ENCODE results near the gene CRELD1. TPM values are rescaled to one million over a fixed set of nuclear protein-coding genes. Genes with fewer than 3 reads are reported as not detected.

Gene CRELD1
- polyA plus RNA-seq, 3 donors: 16.1 to 23.4 (median 19.2) TPM

DNA sequence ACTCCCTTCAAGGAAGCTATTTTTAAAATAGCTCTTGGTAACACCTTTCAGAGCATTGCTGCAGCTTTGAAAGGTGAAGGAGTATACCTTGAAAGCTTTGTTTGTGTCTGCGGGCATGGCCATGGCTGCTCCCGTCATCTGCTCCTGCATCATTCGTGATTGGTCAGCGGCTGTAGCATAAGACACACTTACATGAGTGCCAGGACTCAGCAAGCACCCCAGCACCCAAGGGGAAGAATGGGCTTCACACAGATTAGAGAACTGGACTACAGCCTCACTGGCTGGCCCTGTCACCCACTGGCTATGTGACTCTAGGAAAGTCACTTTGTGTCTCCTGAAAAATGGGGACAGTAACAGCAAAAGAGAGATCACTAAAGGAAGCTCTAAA lies 36.0 kb downstream of the CRELD1 start:
- peaks cover 80 to 95% of the 10 kb centered on the region in 2 donors for H3K36me3 Mint-ChIP-seq
- no peak overlapping the region for H3K27ac ChIP-seq (ENCODE audit: low read depth in 1 of 2, low read length in 2 of 2)
- H4K20me1 ChIP-seq (ENCODE audit: insufficient read depth, low read length): no peaks in the 10 kb centered on the region
- peaks cover 71 to 98% of the 10 kb centered on the region in 2 donors for H3K36me3 ChIP-seq (replicated peaks in 1 of 2; ENCODE audit: control insufficient read depth in 1 of 2, insufficient read depth in 2 of 2, low read length in 2 of 2)
- no peak for DNase-seq
- peaks cover 0 to 2% (median 0%) of the 10 kb centered on the region in 7 donors for H3K9me3 Mint-ChIP-seq
- H3K4me3 ChIP-seq (replicated peaks in 1 of 3; ENCODE audit: low read depth in 2 of 3, low read length in 3 of 3): no peak overlapping the region
- TF ChIP-seq, protein P1, sequence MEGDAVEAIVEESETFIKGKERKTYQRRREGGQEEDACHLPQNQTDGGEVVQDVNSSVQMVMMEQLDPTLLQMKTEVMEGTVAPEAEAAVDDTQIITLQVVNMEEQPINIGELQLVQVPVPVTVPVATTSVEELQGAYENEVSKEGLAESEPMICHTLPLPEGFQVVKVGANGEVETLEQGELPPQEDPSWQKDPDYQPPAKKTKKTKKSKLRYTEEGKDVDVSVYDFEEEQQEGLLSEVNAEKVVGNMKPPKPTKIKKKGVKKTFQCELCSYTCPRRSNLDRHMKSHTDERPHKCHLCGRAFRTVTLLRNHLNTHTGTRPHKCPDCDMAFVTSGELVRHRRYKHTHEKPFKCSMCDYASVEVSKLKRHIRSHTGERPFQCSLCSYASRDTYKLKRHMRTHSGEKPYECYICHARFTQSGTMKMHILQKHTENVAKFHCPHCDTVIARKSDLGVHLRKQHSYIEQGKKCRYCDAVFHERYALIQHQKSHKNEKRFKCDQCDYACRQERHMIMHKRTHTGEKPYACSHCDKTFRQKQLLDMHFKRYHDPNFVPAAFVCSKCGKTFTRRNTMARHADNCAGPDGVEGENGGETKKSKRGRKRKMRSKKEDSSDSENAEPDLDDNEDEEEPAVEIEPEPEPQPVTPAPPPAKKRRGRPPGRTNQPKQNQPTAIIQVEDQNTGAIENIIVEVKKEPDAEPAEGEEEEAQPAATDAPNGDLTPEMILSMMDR (IDR thresholded peaks at IDR 0.05): no peak
- H2AFZ ChIP-seq (ENCODE audit: insufficient read depth, low read depth, low read length, poor library complexity, severe bottlenecking): no peak overlapping the region
- no peak overlapping the region for H3K4me2 ChIP-seq (replicated peaks; ENCODE audit: extremely low read depth, low read length, poor library complexity, severe bottlenecking)
- H3K4me3 Mint-ChIP-seq: no peak overlapping the region
- H3K27me3 ChIP-seq (ENCODE audit: control insufficient read depth in 2 of 2, insufficient read depth in 2 of 2, low read length in 2 of 2): no peaks in the 10 kb centered on the region
- 96% methylated on average over 4 of the region's 4 CpGs for WGBS (ENCODE audit: insufficient coverage)
- intact Hi-C loops (cut with micrococcal nuclease): loop anchor here in 1 of 2 donors (10.0 kb wide), 1 partner anchor 55 kb away; the partner anchor contains the start of gene FANCD2
- H3K27me3 Mint-ChIP-seq (ENCODE audit: low read depth in 3 of 3): peaks cover 0 to 2% (median 0%) of the 10 kb centered on the region in 3 donors
- no peaks in the 10 kb centered on the region for H3K9me3 ChIP-seq (replicated peaks in 1 of 2; ENCODE audit: control insufficient read depth in 1 of 2, insufficient read depth in 1 of 2, low read length in 2 of 2)
- no peaks in the 10 kb centered on the region for H3K4me1 Mint-ChIP-seq
- H3K9ac ChIP-seq (ENCODE audit: insufficient read depth, low read length, poor library complexity, severe bottlenecking): no peak overlapping the region
- no peaks in the 10 kb centered on the region for H3K79me2 ChIP-seq (ENCODE audit: insufficient read depth, low read length)
- no peaks in the 10 kb centered on the region for H3K4me1 ChIP-seq (ENCODE audit: control insufficient read depth in 1 of 2, insufficient read depth in 2 of 2, low read length in 2 of 2)
- peak overlapping the region in 1 of 7 donors; percentile 50 for H3K27ac Mint-ChIP-seq

DNA sequence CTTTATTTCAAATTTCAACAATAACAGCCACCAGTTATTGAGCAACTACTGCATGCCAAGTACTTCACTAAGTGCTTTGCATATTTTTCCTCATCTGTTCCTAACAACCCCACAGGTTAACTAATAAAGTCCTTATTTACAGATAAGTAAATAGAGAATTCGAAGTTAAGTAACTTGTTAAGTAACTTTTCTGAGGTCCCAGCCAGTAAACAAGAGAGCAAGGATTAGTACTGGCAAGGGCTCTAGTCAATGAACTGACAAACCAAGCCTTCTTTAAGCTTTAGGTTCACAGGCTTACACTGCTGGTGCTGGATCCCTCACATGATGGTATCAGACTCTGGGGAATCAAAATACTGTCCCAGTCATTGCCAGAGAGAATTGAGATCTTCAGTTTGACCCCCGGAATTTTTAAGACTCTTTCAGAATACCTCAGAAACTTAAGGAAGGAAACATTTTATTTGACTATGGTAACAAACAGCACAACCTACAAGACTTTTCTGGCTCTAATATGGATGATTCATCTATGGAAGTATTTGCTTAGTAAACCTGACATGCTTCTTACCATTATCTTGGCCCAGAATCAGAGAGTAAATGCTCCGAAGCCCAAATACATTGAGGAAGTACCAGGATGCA lies 36.5 kb downstream of the CRELD1 start:
- no peaks in the 10 kb centered on the region for H3K27me3 ChIP-seq (ENCODE audit: control insufficient read depth in 2 of 2, insufficient read depth in 2 of 2, low read length in 2 of 2)
- H3K27me3 Mint-ChIP-seq (ENCODE audit: low read depth in 3 of 3): peaks cover 0 to 2% (median 0%) of the 10 kb centered on the region in 3 donors
- no peak overlapping the region for H3K9ac ChIP-seq (ENCODE audit: insufficient read depth, low read length, poor library complexity, severe bottlenecking)
- no peak overlapping the region for H3K4me2 ChIP-seq (replicated peaks; ENCODE audit: extremely low read depth, low read length, poor library complexity, severe bottlenecking)
- intact Hi-C loops (cut with micrococcal nuclease): loop anchor here in 1 of 2 donors (10.0 kb wide), 1 partner anchor 55 kb away; the partner anchor contains the start of gene FANCD2
- H3K4me3 ChIP-seq (replicated peaks in 1 of 3; ENCODE audit: low read depth in 2 of 3, low read length in 3 of 3): no peak overlapping the region
- H2AFZ ChIP-seq (ENCODE audit: insufficient read depth, low read depth, low read length, poor library complexity, severe bottlenecking): no peak overlapping the region
- H4K20me1 ChIP-seq (ENCODE audit: insufficient read depth, low read length): no peaks in the 10 kb centered on the region
- no peaks in the 10 kb centered on the region for H3K9me3 ChIP-seq (replicated peaks in 1 of 2; ENCODE audit: control insufficient read depth in 1 of 2, insufficient read depth in 1 of 2, low read length in 2 of 2)
- peaks cover 74 to 97% of the 10 kb centered on the region in 2 donors for H3K36me3 ChIP-seq (replicated peaks in 1 of 2; ENCODE audit: control insufficient read depth in 1 of 2, insufficient read depth in 2 of 2, low read length in 2 of 2)
- no peak overlapping the region for H3K4me3 Mint-ChIP-seq
- no peak overlapping the region for H3K27ac ChIP-seq (ENCODE audit: low read depth in 1 of 2, low read length in 2 of 2)
- no peaks in the 10 kb centered on the region for H3K4me1 Mint-ChIP-seq
- TF ChIP-seq, protein P1 (IDR thresholded peaks at IDR 0.05): no peak
- H3K4me1 ChIP-seq (ENCODE audit: control insufficient read depth in 1 of 2, insufficient read depth in 2 of 2, low read length in 2 of 2): no peaks in the 10 kb centered on the region
- H3K79me2 ChIP-seq (ENCODE audit: insufficient read depth, low read length): no peaks in the 10 kb centered on the region
- H3K36me3 Mint-ChIP-seq: peaks cover 79 to 99% of the 10 kb centered on the region in 2 donors
- peak overlapping the region in 2 of 7 donors; percentile 14 to 50 for H3K27ac Mint-ChIP-seq
- DNase-seq: no peak
- peaks cover 0 to 2% (median 0%) of the 10 kb centered on the region in 7 donors for H3K9me3 Mint-ChIP-seq
- 100% methylated on average over 1 of the region's 3 CpGs for WGBS (ENCODE audit: insufficient coverage)
